ENCODE measurements around the gene GPR141. TPM values are rescaled to one million over a fixed set of nuclear protein-coding genes. Genes with fewer than 3 reads are reported as not detected.

The GPR141 gene
- polyA plus RNA-seq, 1 of the 3 experiments (the other 2 are of a cell fraction), result not detected

- no peak overlapping the region for H2AFZ ChIP-seq (ENCODE audit: low read depth)
- H3K36me3 ChIP-seq (replicated peaks in 1 of 2; ENCODE audit: control insufficient read depth in 1 of 2, insufficient read depth in 2 of 2, low read length in 1 of 2), result no peaks in the 10 kb centered on the region
- no peak overlapping the region for H3K4me2 ChIP-seq
- no peaks in the 10 kb centered on the region for H3K4me1 ChIP-seq (ENCODE audit: control insufficient read depth in 1 of 2, insufficient read depth in 2 of 2, low read depth in 1 of 2, low read length in 1 of 2)
- H3K27ac ChIP-seq (ENCODE audit: low read depth in 2 of 2, low read length in 1 of 2), result no peak overlapping the region
- no peaks in the 10 kb centered on the region for H4K20me1 ChIP-seq (ENCODE audit: insufficient read depth)
- ChIA-PET CTCF (interaction anchor here (0.8 to 1.7 kb wide), 2 partner anchors 17 to 81 kb away, joined by 3 to 5 read pairs; no protein-coding TSS in a partner anchor), POLR2A (no interaction called here)
- DNase-seq, result no peak
- no peak overlapping the region for H3K4me3 ChIP-seq (ENCODE audit: low read depth in 2 of 2, low read length in 1 of 2)
- no peaks in the 10 kb centered on the region for H3K79me2 ChIP-seq (ENCODE audit: insufficient read depth)
- no peaks in the 10 kb centered on the region for H3K27me3 ChIP-seq (ENCODE audit: insufficient read depth)
- H3K9me3 ChIP-seq, result no peaks in the 10 kb centered on the region
- WGBS (ENCODE audit: low lambda C conversion rate), result 6% methylated on average over 1 of the region's 1 CpG
- no peaks in the 10 kb centered on the region for H3K9me2 ChIP-seq
- no peak for TF ChIP-seq CTCF (IDR thresholded peaks at IDR 0.05)
- TF ChIP-seq SMC3 (IDR thresholded peaks at IDR 0.05; ENCODE audit: low read depth, low read length), result no peak
- no peaks in the 10 kb centered on the region for H3F3A ChIP-seq (replicated peaks; ENCODE audit: insufficient read depth)
- no peak overlapping the region for H3K9ac ChIP-seq
Observed at GRCh38 chr7:37751096-37751495, 67.5 kb downstream of the GPR141 start.

GRCh38 chr7:37753398-37754050, 70.0 kb downstream of the GPR141 start:
- POLR2A ChIA-PET, result no interaction called here
- H3K36me3 ChIP-seq (replicated peaks in 1 of 2; ENCODE audit: control insufficient read depth in 1 of 2, insufficient read depth in 2 of 2, low read length in 1 of 2), result no peaks in the 10 kb centered on the region
- H4K20me1 ChIP-seq (ENCODE audit: insufficient read depth), result no peaks in the 10 kb centered on the region
- no peak overlapping the region for H3K27ac ChIP-seq (ENCODE audit: low read depth in 2 of 2, low read length in 1 of 2)
- no peak overlapping the region for H3K4me2 ChIP-seq
- CTCF ChIA-PET, result no interaction called here
- WGBS (ENCODE audit: low lambda C conversion rate), result 43% methylated on average over 1 of the region's 1 CpG
- H3K9ac ChIP-seq, result no peak overlapping the region
- no peaks in the 10 kb centered on the region for H3F3A ChIP-seq (replicated peaks; ENCODE audit: insufficient read depth)
- H3K27me3 ChIP-seq (ENCODE audit: insufficient read depth), result no peaks in the 10 kb centered on the region
- DNase-seq, result no peak
- no peaks in the 10 kb centered on the region for H3K9me2 ChIP-seq
- H3K4me1 ChIP-seq (ENCODE audit: control insufficient read depth in 1 of 2, insufficient read depth in 2 of 2, low read depth in 1 of 2, low read length in 1 of 2), result no peaks in the 10 kb centered on the region
- H3K9me3 ChIP-seq, result no peaks in the 10 kb centered on the region
- H3K4me3 ChIP-seq (ENCODE audit: low read depth in 2 of 2, low read length in 1 of 2), result no peak overlapping the region
- no peak overlapping the region for H2AFZ ChIP-seq (ENCODE audit: low read depth)
- TF ChIP-seq ELF1 (IDR thresholded peaks at IDR 0.05) (no peak), EZH2phosphoT487 (IDR thresholded peaks at IDR 0.05; ENCODE audit: borderline replicate concordance, low read depth) (no peak), RAD21 (IDR thresholded peaks at IDR 0.05; ENCODE audit: low read length) (no peak), FOXM1 (IDR thresholded peaks at IDR 0.05; ENCODE audit: low read depth) (no peak), IRF3 (IDR thresholded peaks at IDR 0.05; ENCODE audit: low read depth, low read length) (no peak), REST (IDR thresholded peaks at IDR 0.05; ENCODE audit: low read depth, low read length) (no peak), YY1 (IDR thresholded peaks at IDR 0.05; ENCODE audit: low read depth) (no peak), CTCF (IDR thresholded peaks at IDR 0.05) (no peak), POLR2AphosphoS5 (IDR thresholded peaks at IDR 0.05; ENCODE audit: low read depth, low read length) (no peak)
- H3K79me2 ChIP-seq (ENCODE audit: insufficient read depth), result no peaks in the 10 kb centered on the region
